ENCODE measurements around the gene PALM3. TPM values are rescaled to one million over a fixed set of nuclear protein-coding genes. Genes with fewer than 3 reads are reported as not detected.

The PALM3 gene
- total and polyA plus RNA-seq, 12 donors, result 0.18 to 1.9 (median 0.63) TPM; not detected in 5

GRCh38 chr19:14054099-14054498 lies 7.8 kb downstream of the PALM3 start:
- no peak for TF ChIP-seq POLR2A (IDR thresholded peaks at IDR 0.05)
- TF ChIP-seq, protein P1, sequence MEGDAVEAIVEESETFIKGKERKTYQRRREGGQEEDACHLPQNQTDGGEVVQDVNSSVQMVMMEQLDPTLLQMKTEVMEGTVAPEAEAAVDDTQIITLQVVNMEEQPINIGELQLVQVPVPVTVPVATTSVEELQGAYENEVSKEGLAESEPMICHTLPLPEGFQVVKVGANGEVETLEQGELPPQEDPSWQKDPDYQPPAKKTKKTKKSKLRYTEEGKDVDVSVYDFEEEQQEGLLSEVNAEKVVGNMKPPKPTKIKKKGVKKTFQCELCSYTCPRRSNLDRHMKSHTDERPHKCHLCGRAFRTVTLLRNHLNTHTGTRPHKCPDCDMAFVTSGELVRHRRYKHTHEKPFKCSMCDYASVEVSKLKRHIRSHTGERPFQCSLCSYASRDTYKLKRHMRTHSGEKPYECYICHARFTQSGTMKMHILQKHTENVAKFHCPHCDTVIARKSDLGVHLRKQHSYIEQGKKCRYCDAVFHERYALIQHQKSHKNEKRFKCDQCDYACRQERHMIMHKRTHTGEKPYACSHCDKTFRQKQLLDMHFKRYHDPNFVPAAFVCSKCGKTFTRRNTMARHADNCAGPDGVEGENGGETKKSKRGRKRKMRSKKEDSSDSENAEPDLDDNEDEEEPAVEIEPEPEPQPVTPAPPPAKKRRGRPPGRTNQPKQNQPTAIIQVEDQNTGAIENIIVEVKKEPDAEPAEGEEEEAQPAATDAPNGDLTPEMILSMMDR (IDR thresholded peaks at IDR 0.05), result no peak
- Histone ChIP-seq H3K27ac (no peak overlapping the region), H3K27me3 (peaks cover 9% of the 10 kb centered on the region), H3K36me3 (replicated peaks in 1 of 2) (no peaks in the 10 kb centered on the region), H3K9me3 (replicated peaks in 1 of 3) (no peaks in the 10 kb centered on the region), H3K4me1 (replicated peaks in 1 of 2) (peaks cover 0 to 4% of the 10 kb centered on the region in 2 donors), H3K4me3 (no peak overlapping the region)
- 80 to 84% (median 83%) methylated on average over 6 of the region's 6 CpGs for WGBS, 4 donors
- intact Hi-C loops (cut with DNase I), result loop anchor here (10.0 kb wide), 2 partner anchors 169 to 459 kb away; no protein-coding TSS in a partner anchor
- no peak for DNase-seq

- TF ChIP-seq POLR2A (IDR thresholded peaks at IDR 0.05), result no peak
- TF ChIP-seq, protein P1 (IDR thresholded peaks at IDR 0.05), result no peak
- Histone ChIP-seq H3K27me3 (peaks cover 3% of the 10 kb centered on the region), H3K4me3 (no peak overlapping the region), H3K4me1 (replicated peaks in 1 of 2) (peaks cover 0 to 4% of the 10 kb centered on the region in 2 donors), H3K36me3 (replicated peaks in 1 of 2) (no peaks in the 10 kb centered on the region), H3K9me3 (replicated peaks in 1 of 3) (no peaks in the 10 kb centered on the region), H3K27ac (no peak overlapping the region)
- intact Hi-C loops (cut with DNase I), result loop anchor here (10.0 kb wide), 2 partner anchors 169 to 459 kb away; no protein-coding TSS in a partner anchor
- no peak for DNase-seq
- WGBS, 4 donors, result 90 to 100% (median 96%) methylated on average over 1 to 11 of the region's 11 CpGs
These were observed 8.4 kb downstream of the PALM3 start for GRCh38 chr19:14053500-14053899.

DNA sequence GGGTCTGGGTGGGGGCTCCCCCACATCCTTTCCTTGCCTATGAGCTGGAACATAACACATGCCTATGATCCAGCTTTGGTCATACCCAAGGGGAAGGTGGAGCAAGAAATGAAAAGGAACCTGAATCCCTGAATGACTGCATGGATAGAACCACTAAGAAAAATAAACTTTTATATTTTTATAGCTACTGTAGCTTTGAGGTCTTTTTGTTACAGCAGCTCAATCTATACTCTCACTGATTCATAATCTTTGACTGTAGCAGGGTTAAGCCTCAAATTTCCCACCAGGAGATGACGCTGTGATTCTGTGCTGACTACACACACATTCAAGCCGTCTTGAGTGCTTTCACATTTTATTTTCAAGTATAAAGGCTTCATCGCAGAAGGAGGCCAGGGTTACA lies 8.8 kb downstream of the PALM3 start:
- no peaks in the 10 kb centered on the region for H3K36me3 ChIP-seq (replicated peaks in 1 of 2)
- DNase-seq, result no peak
- no peak overlapping the region for H3K27ac ChIP-seq
- no peak for TF ChIP-seq POLR2A (IDR thresholded peaks at IDR 0.05)
- TF ChIP-seq, protein P1 (IDR thresholded peaks at IDR 0.05), result no peak
- H3K9me3 ChIP-seq (replicated peaks in 1 of 3), result no peaks in the 10 kb centered on the region
- H3K27me3 ChIP-seq, result no peaks in the 10 kb centered on the region
- H3K4me1 ChIP-seq (replicated peaks in 1 of 2), result peaks cover 0 to 4% of the 10 kb centered on the region in 2 donors
- intact Hi-C loops (cut with DNase I), result loop anchor here (10.0 kb wide), 2 partner anchors 168 to 458 kb away; no protein-coding TSS in a partner anchor
- 88 to 98% (median 92%) methylated on average over 3 of the region's 3 CpGs for WGBS, 4 donors
- no peak overlapping the region for H3K4me3 ChIP-seq

DNA sequence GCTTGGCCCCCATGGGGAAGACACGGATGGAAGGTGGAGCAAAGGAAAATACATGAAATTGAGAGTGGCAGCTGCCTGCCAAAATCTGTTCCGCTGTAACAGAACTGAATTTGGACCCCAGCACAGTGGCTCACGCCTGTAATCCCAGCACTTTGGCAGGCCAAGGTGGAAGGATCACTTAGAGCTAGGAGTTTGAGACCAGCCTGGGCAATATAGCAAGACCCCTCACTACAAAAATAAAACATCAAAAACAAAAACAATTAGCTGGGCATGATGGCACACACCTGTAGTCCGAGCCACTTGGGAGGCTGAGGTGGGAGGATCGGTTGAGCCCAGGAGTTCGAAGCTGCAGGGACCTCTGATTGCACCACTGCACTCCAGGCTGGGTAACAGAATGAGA lies 9.4 kb downstream of the PALM3 start:
- intact Hi-C loops (cut with DNase I), result loop anchor here (10.0 kb wide), 2 partner anchors 168 to 458 kb away; no protein-coding TSS in a partner anchor
- TF ChIP-seq POLR2A (IDR thresholded peaks at IDR 0.05), result no peak
- TF ChIP-seq, protein P1 (IDR thresholded peaks at IDR 0.05), result no peak
- WGBS, 4 donors, result 81 to 84% (median 84%) methylated on average over 6 of the region's 6 CpGs
- H3K4me3 ChIP-seq, result no peak overlapping the region
- no peak for DNase-seq
- no peaks in the 10 kb centered on the region for H3K4me1 ChIP-seq (replicated peaks in 1 of 2)
- no peaks in the 10 kb centered on the region for H3K36me3 ChIP-seq (replicated peaks in 1 of 2)
- no peak overlapping the region for H3K27ac ChIP-seq
- no peaks in the 10 kb centered on the region for H3K9me3 ChIP-seq (replicated peaks in 1 of 3)
- no peaks in the 10 kb centered on the region for H3K27me3 ChIP-seq
